HEK293T (cell line): ENCODE measurements around the gene RUNDC3A.

Source experiments
- CTCF ChIA-PET: fragments of 350-600 bp; formaldehyde crosslinking; extraction: SDS; loops from one replicate; lab custom pipeline; 2021; ENCODE audit warnings: antibody characterized with exemption, inconsistent platforms; lab: Yijun Ruan, JAX
- POLR2A ChIA-PET: fragments of 350-600 bp; formaldehyde crosslinking; extraction: SDS; loops from one replicate; lab custom pipeline; 2020; ENCODE audit warnings: antibody characterized with exemption, inconsistent platforms; lab: Yijun Ruan, JAX
- DNase-seq: peaks from one replicate; pipeline ENCODE4 v3.0.0; 2012; ENCODE audit warnings: mixed read lengths; ENCODE audit errors: extremely low spot score
- ARNT ChIP-seq: fragments of 450-650 bp; IDR thresholded peaks from 2 replicates; pipeline ENCODE4 v1.6.1; 2017; ENCODE audit warnings: mild to moderate bottlenecking
- BHLHE40 ChIP-seq: fragments of 450-650 bp; IDR thresholded peaks from 2 replicates; pipeline ENCODE4 v1.6.1; 2016; ENCODE audit warnings: mild to moderate bottlenecking, moderate library complexity, borderline replicate concordance
- CTBP1 ChIP-seq: fragments of 450-650 bp; IDR thresholded peaks from 2 replicates; pipeline ENCODE4 v1.6.1; 2016; ENCODE audit warnings: borderline replicate concordance
- ELF4 ChIP-seq: fragments of 450-650 bp; IDR thresholded peaks from 2 replicates; pipeline ENCODE4 v1.6.1; 2017; ENCODE audit warnings: antibody characterized with exemption
- FOXA1 ChIP-seq: fragments of 450-650 bp; IDR thresholded peaks from 2 replicates; pipeline ENCODE4 v1.6.1; 2016; ENCODE audit warnings: mild to moderate bottlenecking
- FOXK2 ChIP-seq: fragments of 450-650 bp; IDR thresholded peaks from 2 replicates; pipeline ENCODE4 v1.6.1; 2016; ENCODE audit warnings: mild to moderate bottlenecking
- FOXM1 ChIP-seq: fragments of 450-650 bp; IDR thresholded peaks from 2 replicates; pipeline ENCODE4 v1.6.1; 2017; ENCODE audit warnings: mild to moderate bottlenecking, borderline replicate concordance
- HDGF ChIP-seq: fragments of 450-650 bp; IDR thresholded peaks from 2 replicates; pipeline ENCODE4 v1.6.1; 2017; ENCODE audit warnings: antibody characterized with exemption, borderline replicate concordance
- L3MBTL2 ChIP-seq: fragments of 450-650 bp; conservative IDR thresholded peaks from 2 replicates; pipeline ENCODE4 v1.6.1; 2016; ENCODE audit warnings: mild to moderate bottlenecking
- LEF1 ChIP-seq: fragments of 450-650 bp; IDR thresholded peaks from 2 replicates; pipeline ENCODE4 v1.6.1; 2017; ENCODE audit warnings: mild to moderate bottlenecking, borderline replicate concordance
- NFRKB ChIP-seq: fragments of 450-650 bp; IDR thresholded peaks from 2 replicates; pipeline ENCODE4 v1.6.1; 2016; ENCODE audit warnings: mild to moderate bottlenecking, moderate library complexity
- SP1 ChIP-seq: fragments of 450-650 bp; IDR thresholded peaks from 2 replicates; pipeline ENCODE4 v1.6.1; 2017
- SUZ12 ChIP-seq: fragments of 450-650 bp; IDR thresholded peaks from 2 replicates; pipeline ENCODE4 v1.6.1; 2016; ENCODE audit warnings: mild to moderate bottlenecking
- TARDBP ChIP-seq: fragments of 450-650 bp; IDR thresholded peaks from 2 replicates; pipeline ENCODE4 v1.6.1; 2016
- ZNF384 ChIP-seq: fragments of 450-650 bp; IDR thresholded peaks from 2 replicates; pipeline ENCODE4 v1.6.1; 2016
- TF ChIP-seq, protein P1 (sequence below): fragments of 450-650 bp; IDR thresholded peaks from 2 replicates; pipeline ENCODE4 v1.6.1; 2016

Gene RUNDC3A

DNA sequence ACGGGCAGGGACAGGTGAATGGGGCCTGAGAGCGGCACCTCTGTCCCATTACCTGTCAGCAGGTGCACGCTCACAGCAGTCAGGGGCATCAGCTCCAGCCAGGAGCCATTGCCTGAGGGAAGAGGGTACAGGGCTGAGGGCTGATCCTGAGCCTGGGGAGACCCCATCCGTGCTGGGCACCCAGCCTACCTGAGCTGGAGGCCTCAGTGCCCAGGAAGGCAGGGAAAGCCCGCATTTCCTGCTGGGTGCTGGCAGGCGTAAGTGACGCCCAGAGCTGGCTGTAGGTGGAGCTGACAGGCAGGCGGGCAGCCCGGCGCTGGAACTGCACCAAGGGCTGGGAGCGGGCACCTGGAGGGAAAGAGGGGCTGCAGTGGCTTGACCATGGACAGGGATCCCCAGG, 47.8 kb downstream of the RUNDC3A start:
- ChIA-PET POLR2A (no interaction called here), CTCF (no interaction called here)
- no peak for DNase-seq

DNA sequence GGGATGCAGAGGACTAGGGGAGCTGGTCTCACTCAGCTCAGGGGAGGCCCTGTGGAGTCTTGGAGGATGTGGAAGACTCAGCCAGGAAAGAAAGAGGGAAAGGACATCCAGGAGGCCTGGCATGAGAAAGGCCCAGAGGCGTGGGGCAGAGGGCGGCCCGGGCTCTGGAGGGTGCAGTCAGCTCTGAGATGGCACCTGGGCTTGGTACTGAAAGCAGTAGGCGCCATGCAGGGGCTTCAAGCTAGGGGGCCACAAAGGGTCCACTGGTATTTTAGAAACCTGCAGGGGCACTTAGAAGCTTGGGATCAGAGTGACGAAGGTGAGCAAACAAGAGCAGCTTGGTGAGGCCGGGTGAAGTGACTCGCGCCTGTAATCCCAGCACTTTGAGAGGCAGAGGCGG, 49.7 kb downstream of the RUNDC3A start:
- DNase-seq, result no peak
- TF ChIP-seq ELF4 (no peak), L3MBTL2 (no peak), FOXM1 (no peak), HDGF (no peak), BHLHE40 (no peak), TARDBP (no peak)
- POLR2A ChIA-PET, result interaction anchor here (1.1 to 2.6 kb wide), 3 partner anchors 13 to 146 kb away, joined by 3 to 14 read pairs (median 4); partner anchors contain the start of gene GRN
- CTCF ChIA-PET, result interaction anchor here (0.6 to 1.1 kb wide), 3 partner anchors 17 to 165 kb away, joined by 3 to 4 read pairs (median 3); no protein-coding TSS in a partner anchor

More for the DNA sequence above, 47.8 kb downstream of the RUNDC3A start:
- TF ChIP-seq HDGF, result no peak
- no peak for TF ChIP-seq LEF1
- TF ChIP-seq, protein P1, sequence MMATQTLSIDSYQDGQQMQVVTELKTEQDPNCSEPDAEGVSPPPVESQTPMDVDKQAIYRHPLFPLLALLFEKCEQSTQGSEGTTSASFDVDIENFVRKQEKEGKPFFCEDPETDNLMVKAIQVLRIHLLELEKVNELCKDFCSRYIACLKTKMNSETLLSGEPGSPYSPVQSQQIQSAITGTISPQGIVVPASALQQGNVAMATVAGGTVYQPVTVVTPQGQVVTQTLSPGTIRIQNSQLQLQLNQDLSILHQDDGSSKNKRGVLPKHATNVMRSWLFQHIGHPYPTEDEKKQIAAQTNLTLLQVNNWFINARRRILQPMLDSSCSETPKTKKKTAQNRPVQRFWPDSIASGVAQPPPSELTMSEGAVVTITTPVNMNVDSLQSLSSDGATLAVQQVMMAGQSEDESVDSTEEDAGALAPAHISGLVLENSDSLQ, result no peak
- TF ChIP-seq BHLHE40, result no peak
- no peak for TF ChIP-seq ZNF384
- TF ChIP-seq ARNT, result no peak
- no peak for TF ChIP-seq FOXK2
- no peak for TF ChIP-seq FOXM1
- TF ChIP-seq ELF4, result no peak
- TF ChIP-seq FOXA1, result no peak
- no peak for TF ChIP-seq L3MBTL2

DNA sequence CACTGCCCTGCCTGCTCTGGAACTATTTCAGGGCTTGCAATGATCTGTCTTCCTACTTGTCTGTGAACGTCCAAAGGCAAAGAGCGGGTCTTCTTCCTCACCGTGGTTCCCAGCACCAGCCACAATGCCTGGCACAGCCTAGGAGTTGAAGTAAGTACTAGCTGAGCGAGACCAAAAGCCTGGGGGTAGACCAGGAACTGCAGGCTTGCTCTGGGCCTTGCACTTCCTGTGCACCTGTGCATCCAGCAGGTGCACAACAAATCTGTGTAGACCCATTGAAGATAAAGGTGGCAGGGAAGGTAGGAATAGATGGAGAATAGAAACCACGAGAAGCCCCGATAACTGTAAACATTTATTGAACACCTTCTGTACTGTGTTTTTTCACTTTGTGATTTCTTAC, 50.6 kb downstream of the RUNDC3A start:
- CTCF ChIA-PET, result interaction anchor here (1.5 kb wide), 1 partner anchor 9 kb away, joined by 4 read pairs; no protein-coding TSS in a partner anchor
- POLR2A ChIA-PET, result interaction anchor here (2.6 kb wide), 1 partner anchor 14 kb away, joined by 14 read pairs; the partner anchor contains the start of gene GRN
- DNase-seq, result no peak
- no peak for TF ChIP-seq TARDBP

DNA sequence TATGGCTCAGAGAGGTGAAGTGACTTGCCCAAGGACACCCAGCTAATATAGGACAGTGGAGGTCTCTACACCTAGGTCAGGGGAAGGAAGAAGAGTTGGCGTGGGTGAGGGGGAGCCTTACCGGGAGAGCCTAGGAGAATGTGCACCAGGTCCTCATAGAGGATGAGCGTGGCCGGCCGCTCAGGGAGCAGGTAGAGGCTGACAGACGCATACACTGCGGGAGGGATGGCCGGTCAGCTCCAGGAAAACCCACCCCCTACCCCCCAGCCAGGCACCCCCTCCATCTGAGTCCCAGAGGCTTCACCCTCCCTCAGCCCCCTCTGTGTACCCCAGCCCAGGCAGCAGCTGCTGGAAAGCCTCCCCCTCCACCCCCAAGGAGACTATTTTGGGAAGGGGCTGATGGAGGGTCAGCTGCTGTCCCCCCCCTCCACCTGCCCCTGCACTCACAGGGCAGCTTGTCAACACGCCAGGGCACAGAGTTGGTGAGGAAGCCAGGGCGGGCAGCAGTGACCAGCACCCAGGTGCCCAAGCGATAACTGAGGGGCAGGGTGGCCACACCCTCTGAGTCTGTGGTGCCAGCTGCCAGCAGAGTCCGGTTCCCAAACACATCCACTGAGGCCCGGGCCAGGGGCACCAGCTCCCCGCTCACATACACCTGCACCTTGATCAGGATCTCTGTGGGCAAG, 51.2 kb downstream of the RUNDC3A start:
- no peak for DNase-seq
- ChIA-PET POLR2A (interaction anchor here (0.7 to 2.6 kb wide), 4 partner anchors 15 to 173 kb away, joined by 3 to 14 read pairs (median 5); partner anchors contain the start of genes GPATCH8, GRN and TMUB2), CTCF (interaction anchor here (0.6 to 1.5 kb wide), 3 partner anchors 10 to 24 kb away, joined by 4 to 5 read pairs (median 4); partner anchors contain the start of gene GRN)
- TF ChIP-seq TARDBP (no peak), ARNT (no peak), NFRKB (no peak), SUZ12 (no peak), CTBP1 (no peak), HDGF (no peak)

DNA sequence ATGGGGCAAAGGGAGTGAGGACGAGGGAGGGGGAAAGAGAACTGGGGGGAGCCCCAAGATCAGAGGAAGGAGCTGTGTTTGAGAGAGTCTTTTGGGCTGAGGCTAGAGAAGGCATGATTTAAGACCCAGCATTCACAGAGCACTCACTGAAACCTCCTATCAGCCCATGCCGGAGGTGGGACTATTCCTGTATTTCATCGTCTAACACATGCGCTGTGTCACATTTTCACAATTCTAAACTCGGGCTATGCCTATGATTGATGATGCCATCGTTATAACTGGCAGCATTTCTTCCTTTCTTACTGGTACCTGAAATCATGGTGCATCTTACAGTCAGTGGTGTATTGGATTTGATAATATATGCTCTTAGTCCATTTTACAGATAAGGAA, 51.7 kb downstream of the RUNDC3A start:
- CTCF ChIA-PET, result interaction anchor here (0.6 to 1.5 kb wide), 3 partner anchors 10 to 25 kb away, joined by 4 to 5 read pairs (median 4); partner anchors contain the start of gene GRN
- POLR2A ChIA-PET, result interaction anchor here (0.7 to 3.2 kb wide), 5 partner anchors 15 to 174 kb away, joined by 3 to 14 read pairs (median 6); partner anchors contain the start of genes GPATCH8, GRN and TMUB2
- TF ChIP-seq SUZ12, result no peak
- no peak for TF ChIP-seq BHLHE40
- TF ChIP-seq NFRKB, result no peak
- no peak for TF ChIP-seq TARDBP
- no peak for TF ChIP-seq CTBP1
- TF ChIP-seq L3MBTL2, result no peak
- no peak for TF ChIP-seq ELF4
- TF ChIP-seq HDGF, result no peak
- TF ChIP-seq, protein P1, result no peak
- no peak for TF ChIP-seq ARNT
- TF ChIP-seq FOXA1, result no peak
- no peak for TF ChIP-seq LEF1
- no peak for TF ChIP-seq SP1
- no peak for TF ChIP-seq ZNF384
- no peak for TF ChIP-seq FOXK2
- TF ChIP-seq FOXM1, result no peak
- no peak for DNase-seq

DNA sequence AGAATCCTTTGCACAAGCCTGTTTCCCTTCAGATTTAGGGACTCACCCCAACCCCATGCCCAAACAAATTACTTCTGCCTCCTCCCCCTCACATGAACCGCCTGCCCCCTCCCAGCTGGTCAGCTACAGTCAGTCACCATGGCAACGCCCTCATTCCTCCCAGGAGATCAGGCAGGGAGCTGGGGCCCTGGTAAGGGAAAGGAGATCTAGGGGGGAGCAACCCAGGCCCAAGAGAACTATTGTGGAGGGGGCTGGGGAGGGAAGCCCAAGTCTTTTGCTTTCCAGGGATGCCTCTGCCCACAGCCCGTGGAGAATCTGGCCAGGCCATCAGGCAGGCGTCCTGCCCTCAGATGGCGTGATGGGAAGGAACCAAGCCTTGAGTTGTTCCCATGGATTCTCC, 52.4 kb downstream of the RUNDC3A start:
- POLR2A ChIA-PET, result interaction anchor here (1.9 to 3.2 kb wide), 2 partner anchors 16 to 25 kb away, joined by 6 to 12 read pairs; partner anchors contain the start of gene GRN
- TF ChIP-seq, protein P1, result no peak
- no peak for TF ChIP-seq FOXA1
- no peak for TF ChIP-seq HDGF
- TF ChIP-seq TARDBP, result no peak
- no peak for TF ChIP-seq ZNF384
- no peak for TF ChIP-seq LEF1
- no peak for TF ChIP-seq FOXM1

More for the DNA sequence above, 52.4 kb downstream of the RUNDC3A start:
- no peak for DNase-seq
- CTCF ChIA-PET, result no interaction called here
